ENCODE data around the gene ARID1B.

DNA sequence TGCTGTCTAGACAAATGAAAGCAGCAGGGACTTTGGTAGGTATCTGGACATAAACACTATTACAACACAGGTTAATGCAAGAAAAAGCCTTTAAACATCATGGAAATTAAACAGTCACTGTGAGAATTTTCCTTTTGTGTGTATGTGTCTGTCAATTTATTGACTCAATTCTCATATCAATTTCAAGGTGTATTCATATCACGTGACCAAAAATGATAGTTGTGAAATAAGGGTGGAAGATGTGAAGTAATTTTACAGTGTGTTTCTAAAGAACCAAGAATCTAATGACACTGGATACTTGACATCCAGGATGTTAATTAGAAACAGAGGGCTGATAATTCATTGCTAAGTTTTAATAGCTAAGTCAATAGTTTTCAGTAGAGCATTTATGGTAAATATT lies 302.1 kb downstream of the ARID1B start:
- TF ChIP-seq, protein P1, sequence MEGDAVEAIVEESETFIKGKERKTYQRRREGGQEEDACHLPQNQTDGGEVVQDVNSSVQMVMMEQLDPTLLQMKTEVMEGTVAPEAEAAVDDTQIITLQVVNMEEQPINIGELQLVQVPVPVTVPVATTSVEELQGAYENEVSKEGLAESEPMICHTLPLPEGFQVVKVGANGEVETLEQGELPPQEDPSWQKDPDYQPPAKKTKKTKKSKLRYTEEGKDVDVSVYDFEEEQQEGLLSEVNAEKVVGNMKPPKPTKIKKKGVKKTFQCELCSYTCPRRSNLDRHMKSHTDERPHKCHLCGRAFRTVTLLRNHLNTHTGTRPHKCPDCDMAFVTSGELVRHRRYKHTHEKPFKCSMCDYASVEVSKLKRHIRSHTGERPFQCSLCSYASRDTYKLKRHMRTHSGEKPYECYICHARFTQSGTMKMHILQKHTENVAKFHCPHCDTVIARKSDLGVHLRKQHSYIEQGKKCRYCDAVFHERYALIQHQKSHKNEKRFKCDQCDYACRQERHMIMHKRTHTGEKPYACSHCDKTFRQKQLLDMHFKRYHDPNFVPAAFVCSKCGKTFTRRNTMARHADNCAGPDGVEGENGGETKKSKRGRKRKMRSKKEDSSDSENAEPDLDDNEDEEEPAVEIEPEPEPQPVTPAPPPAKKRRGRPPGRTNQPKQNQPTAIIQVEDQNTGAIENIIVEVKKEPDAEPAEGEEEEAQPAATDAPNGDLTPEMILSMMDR (IDR thresholded peaks at IDR 0.05): no peak
- TF ChIP-seq EP300 (IDR thresholded peaks at IDR 0.05; ENCODE audit: low read depth): no peak
- no peak for TF ChIP-seq POLR2A (IDR thresholded peaks at IDR 0.05)

All from transverse colon (tissue), 3 donors.